ENCODE measurements around the gene TRNAU1AP. TPM values are rescaled to one million over a fixed set of nuclear protein-coding genes. Genes with fewer than 3 reads are reported as not detected.

Gene TRNAU1AP
- total and polyA plus RNA-seq, 2 of the 13 experiments (the other 11 are each of a cell fraction or from before 2014, with no cell fraction given): 29.0 to 42.9 TPM

GRCh38 chr1:28581531-28582247 is 28.8 kb downstream of the TRNAU1AP start (continued):
- TF ChIP-seq DMTF1 (CRISPR knock-in tag; IDR thresholded peaks at IDR 0.05): no peak
- peak; percentile 86 for TF ChIP-seq LBX2 (CRISPR knock-in tag; IDR thresholded peaks at IDR 0.05; ENCODE audit: borderline replicate concordance)
- no peak; the same call in 1 of the 2 replicates for TF ChIP-seq TEAD2 (CRISPR knock-in tag; IDR thresholded peaks at IDR 0.05)
- TF ChIP-seq GATAD2A (CRISPR knock-in tag; IDR thresholded peaks at IDR 0.05): peak; percentile 54
- peak; percentile 85 for TF ChIP-seq IRF1 (CRISPR knock-in tag; IDR thresholded peaks at IDR 0.05; ENCODE audit: low read depth)
- TF ChIP-seq ESRRA (CRISPR knock-in tag; IDR thresholded peaks at IDR 0.05; ENCODE audit: low read depth): peak; percentile 55; the same call in 1 of the 2 replicates
- TF ChIP-seq ZNF136 (CRISPR knock-in tag; IDR thresholded peaks at IDR 0.05; ENCODE audit: low read depth): 0 out of 2 replicates have a peak, but pooled peaks have one; percentile 72
- TF ChIP-seq MED8 (CRISPR knock-in tag; IDR thresholded peaks at IDR 0.05; ENCODE audit: insufficient replicate concordance): peak; percentile 74
- TF ChIP-seq ZNF205 (CRISPR knock-in tag; IDR thresholded peaks at IDR 0.05): peak; percentile 37; the same call in 1 of the 2 replicates
- TF ChIP-seq BCL6 (CRISPR knock-in tag; IDR thresholded peaks at IDR 0.05): peak; percentile 24; the same call in 1 of the 2 replicates
- TF ChIP-seq CREB1 (IDR thresholded peaks at IDR 0.05): peak; percentile 80
- TF ChIP-seq CREB1 (CRISPR knock-in tag; IDR thresholded peaks at IDR 0.05): peak; percentile 89
- TF ChIP-seq ZNF639 (CRISPR knock-in tag; conservative IDR thresholded peaks at IDR 0.05): no peak; the same call in 1 of the 2 replicates
- TF ChIP-seq YY1 (IDR thresholded peaks at IDR 0.05; ENCODE audit: insufficient read depth, insufficient replicate concordance, low read depth, low read length): peak; percentile 85
- TF ChIP-seq ZNF607 (CRISPR knock-in tag; IDR thresholded peaks at IDR 0.05; ENCODE audit: borderline replicate concordance): peak; percentile 29; the same call in 1 of the 2 replicates
- no peak for TF ChIP-seq RCOR2 (CRISPR knock-in tag; IDR thresholded peaks at IDR 0.05)
- TF ChIP-seq ZBTB7B (CRISPR knock-in tag; IDR thresholded peaks at IDR 0.05): no peak
- TF ChIP-seq MZF1 (CRISPR knock-in tag; IDR thresholded peaks at IDR 0.05; ENCODE audit: borderline replicate concordance): no peak
- TF ChIP-seq CHCHD3 (CRISPR knock-in tag; IDR thresholded peaks at IDR 0.05): no peak
- TF ChIP-seq TBP (CRISPR knock-in tag; IDR thresholded peaks at IDR 0.05): no peak
- no peak for TF ChIP-seq USF2 (IDR thresholded peaks at IDR 0.05; ENCODE audit: low read depth, low read length)
- peak; percentile 72; the same call in 1 of the 2 replicates for TF ChIP-seq USF2 (CRISPR knock-in tag; IDR thresholded peaks at IDR 0.05; ENCODE audit: borderline replicate concordance)
- peak; percentile 98 for TF ChIP-seq TAF15 (IDR thresholded peaks at IDR 0.05; ENCODE audit: low read depth, low read length, poor library complexity, severe bottlenecking)
